HepG2 (cell line): ENCODE measurements around the gene IRS4. TPM values are rescaled to one million over a fixed set of nuclear protein-coding genes. Genes with fewer than 3 reads are reported as not detected.

Source experiments
- ARID4A ChIP-seq: sonication (generic); formaldehyde crosslinking; IDR thresholded peaks from 2 replicates; pipeline ENCODE4 v1.5.0; 2020; ENCODE audit warnings: mild to moderate bottlenecking, missing genetic modification reagents, borderline replicate concordance
- PATZ1 ChIP-seq: sonication (generic); formaldehyde crosslinking; IDR thresholded peaks from 2 replicates; pipeline ENCODE4 v1.4.0; 2020; ENCODE audit warnings: missing genetic modification reagents
- REST ChIP-seq, 2 experiments: IDR thresholded peaks; 2 replicates each; pipeline ENCODE4 v1.6.1; 2011 to 2012; ENCODE audit warnings: low read length in 2 of 2, borderline replicate concordance in 1 of 2, low read depth in 1 of 2, mild to moderate bottlenecking in 1 of 2, moderate library complexity in 1 of 2
- TBL1XR1 ChIP-seq: fragments of 150-350 bp; IDR thresholded peaks from 2 replicates; pipeline ENCODE4 v1.6.1; 2014; ENCODE audit warnings: borderline replicate concordance, low read length; ENCODE audit not compliant: partially characterized antibody
- ZBTB7A ChIP-seq: sonication (generic); formaldehyde crosslinking; IDR thresholded peaks from 2 replicates; pipeline ENCODE4 v1.8.0; 2022; ENCODE audit warnings: mild to moderate bottlenecking, missing genetic modification reagents
- ZFP90 ChIP-seq: sonication (generic); formaldehyde crosslinking; IDR thresholded peaks from 2 replicates; pipeline ENCODE4 v1.8.0; 2022; ENCODE audit warnings: missing genetic modification reagents, mild to moderate bottlenecking, inconsistent platforms, borderline replicate concordance
- ZIK1 ChIP-seq: sonication (generic); formaldehyde crosslinking; IDR thresholded peaks from 2 replicates; pipeline ENCODE4 v1.5.0; 2020; ENCODE audit warnings: mild to moderate bottlenecking, low read depth, missing genetic modification reagents, borderline replicate concordance
- ZNF260 ChIP-seq: sonication (generic); formaldehyde crosslinking; IDR thresholded peaks from 2 replicates; pipeline ENCODE4 v1.4.0; 2020; ENCODE audit warnings: missing genetic modification reagents, low read depth, mild to moderate bottlenecking, borderline replicate concordance
- ZNF343 ChIP-seq: sonication (generic); formaldehyde crosslinking; IDR thresholded peaks from 2 replicates; pipeline ENCODE4 v1.4.0; 2020; ENCODE audit warnings: mild to moderate bottlenecking, missing genetic modification reagents
- ZNF460 ChIP-seq: sonication (generic); formaldehyde crosslinking; IDR thresholded peaks from 2 replicates; pipeline ENCODE4 v1.5.1; 2020; ENCODE audit warnings: missing genetic modification reagents, mild to moderate bottlenecking, borderline replicate concordance
- polyA plus RNA-seq, 8 experiments: library from polyadenylated mRNA; depleted of rRNA in 3 of 8; stranded (reverse) in 7 of 8; unstranded in 1 of 8; fragments of >200 nt; fragmentation: Illumina TruSeq in 4 of 8; extraction: Trizol in 4 of 8; gene quantifications; 2 replicates each; pipeline versions ENCODE4 v1.2.1 to v1.2.3, GENCODE V29; 2011 to 2016; ENCODE audit warnings: low read depth in 4 of 8, missing spikeins in 1 of 8, mixed read lengths in 1 of 8; ENCODE audit not compliant: insufficient read depth in 1 of 8
- total RNA-seq, 5 experiments: library from RNA; depleted of rRNA; stranded (reverse); fragments of >200 nt; fragmentation: Illumina TruSeq; extraction: Trizol; gene quantifications; 2 replicates each; pipeline ENCODE4 v1.2.3, GENCODE V29; 2016; ENCODE audit warnings: low read depth in 1 of 5

IRS4 gene
- total and polyA plus RNA-seq, 2 of the 13 experiments (the other 11 are each of a cell fraction or from before 2014, with no cell fraction given) = not detected

- TF ChIP-seq ARID4A (no peak), TBL1XR1 (no peak), ZNF260 (CRISPR knock-in tag) (no peak), ZIK1 (no peak), ZBTB7A (CRISPR knock-in tag) (no peak), ZFP90 (CRISPR knock-in tag) (no peak), ZNF460 (CRISPR knock-in tag) (no peak), REST (IDR thresholded peaks at IDR 0.05; ENCODE audit: borderline replicate concordance in 1 of 2, low read depth in 1 of 2, low read length in 2 of 2) (no peak), PATZ1 (CRISPR knock-in tag) (no peak), ZNF343 (CRISPR knock-in tag) (no peak)
These were observed 36.2 kb upstream of the IRS4 start (continued) for GRCh38 chrX:108772549-108772948.
